Stomach (tissue), 4 donors: ENCODE results near the gene SNTG2.

Source experiments
- EP300 ChIP-seq: sonication (generic); formaldehyde crosslinking; IDR thresholded peaks from one replicate; pipeline ENCODE4 v1.6.1; 2017; ENCODE audit warnings: antibody characterized with exemption
- POLR2A ChIP-seq, 4 donors: fragments of 450-650 bp; IDR thresholded peaks; one replicate each; pipeline ENCODE4 v1.6.1; 2016; ENCODE audit warnings: antibody characterized with exemption in 4 of 4, control low read depth in 2 of 4, mild to moderate bottlenecking in 1 of 4, moderate library complexity in 1 of 4
- POLR2AphosphoS5 ChIP-seq, 3 donors: sonication (generic); formaldehyde crosslinking; IDR thresholded peaks; one replicate each; pipeline ENCODE4 v1.6.1; 2016; ENCODE audit warnings: antibody characterized with exemption in 3 of 3
- TF ChIP-seq, protein P1 (sequence below), 7 experiments: fragments of 450-650 bp in 4 of 7; fragments of 200-600 bp in 3 of 7; sonication (generic) in 3 of 7; IDR thresholded peaks; one replicate each; pipeline ENCODE4 v1.5.1; 2016 to 2019; ENCODE audit warnings: antibody characterized with exemption in 7 of 7, control low read depth in 2 of 7, mild to moderate bottlenecking in 1 of 7

DNA sequence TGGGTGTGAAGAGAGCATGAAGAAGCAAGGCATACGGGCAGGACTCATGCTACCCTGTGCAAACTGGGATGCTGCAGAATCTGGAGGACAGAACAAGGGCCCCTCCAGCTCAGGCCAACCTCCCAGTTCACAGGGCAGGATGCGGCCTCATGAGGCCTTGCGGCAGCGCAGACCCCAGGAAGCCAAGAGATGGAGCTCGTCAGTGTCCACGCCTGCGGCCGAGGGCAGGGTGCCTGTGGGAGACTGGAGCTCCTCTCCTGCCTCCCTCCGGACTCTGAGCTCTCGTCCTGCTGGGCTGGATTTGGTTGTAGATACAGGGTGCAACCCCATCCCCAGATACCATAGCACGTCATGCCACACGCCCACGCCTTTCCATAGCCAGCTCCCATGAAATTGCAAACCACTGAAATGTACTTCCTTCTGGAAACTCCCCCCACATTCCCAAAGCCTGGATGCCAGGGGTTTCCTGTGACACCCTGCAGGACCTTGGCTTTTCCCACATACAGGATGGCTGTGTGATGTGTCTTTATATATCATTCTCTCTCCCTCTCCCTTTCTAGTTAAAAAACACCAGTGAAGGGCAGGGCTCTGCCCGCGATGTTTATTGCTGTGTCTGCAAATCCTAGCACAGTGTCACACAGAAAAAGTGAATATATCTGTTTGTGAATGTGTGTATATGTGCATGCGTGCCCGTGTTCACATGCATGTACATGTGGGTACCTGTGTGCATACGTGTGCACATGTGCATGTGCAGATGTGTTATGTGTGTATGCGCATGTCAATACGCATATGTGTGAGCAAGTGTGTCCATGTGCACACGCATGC, 12.3 kb upstream of the SNTG2 start:
- TF ChIP-seq, protein P1, sequence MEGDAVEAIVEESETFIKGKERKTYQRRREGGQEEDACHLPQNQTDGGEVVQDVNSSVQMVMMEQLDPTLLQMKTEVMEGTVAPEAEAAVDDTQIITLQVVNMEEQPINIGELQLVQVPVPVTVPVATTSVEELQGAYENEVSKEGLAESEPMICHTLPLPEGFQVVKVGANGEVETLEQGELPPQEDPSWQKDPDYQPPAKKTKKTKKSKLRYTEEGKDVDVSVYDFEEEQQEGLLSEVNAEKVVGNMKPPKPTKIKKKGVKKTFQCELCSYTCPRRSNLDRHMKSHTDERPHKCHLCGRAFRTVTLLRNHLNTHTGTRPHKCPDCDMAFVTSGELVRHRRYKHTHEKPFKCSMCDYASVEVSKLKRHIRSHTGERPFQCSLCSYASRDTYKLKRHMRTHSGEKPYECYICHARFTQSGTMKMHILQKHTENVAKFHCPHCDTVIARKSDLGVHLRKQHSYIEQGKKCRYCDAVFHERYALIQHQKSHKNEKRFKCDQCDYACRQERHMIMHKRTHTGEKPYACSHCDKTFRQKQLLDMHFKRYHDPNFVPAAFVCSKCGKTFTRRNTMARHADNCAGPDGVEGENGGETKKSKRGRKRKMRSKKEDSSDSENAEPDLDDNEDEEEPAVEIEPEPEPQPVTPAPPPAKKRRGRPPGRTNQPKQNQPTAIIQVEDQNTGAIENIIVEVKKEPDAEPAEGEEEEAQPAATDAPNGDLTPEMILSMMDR (IDR thresholded peaks at IDR 0.05), result no peak
- TF ChIP-seq POLR2A (IDR thresholded peaks at IDR 0.05), result no peak
- no peak for TF ChIP-seq POLR2AphosphoS5 (IDR thresholded peaks at IDR 0.05)
- TF ChIP-seq EP300, result no peak
